Tibial artery (tissue), 4 donors: Measurements from ENCODE around the gene RPGR.
A peak's percentile ranks its signal among the peaks of the same experiment; 100 is the strongest.

Source experiments
- DNase-seq, 2 donors: peaks; one replicate each; pipeline ENCODE4 v3.0.0-alpha.2; 2019
- H3K27ac ChIP-seq, 2 donors: fragments of 200-600 bp; sonication (generic) in 1 of 2; 1 replicate in 1 of 2; 2 replicates in 1 of 2; pipeline ENCODE4 v1.5.1; 2018 to 2019; ENCODE audit warnings: mild to moderate bottlenecking in 1 of 2
- H3K27me3 ChIP-seq, 2 donors: fragments of 200-600 bp; sonication (generic) in 1 of 2; one replicate each; pipeline versions ENCODE4 v1.5.1 to v1.6.0; 2016 to 2019
- H3K36me3 ChIP-seq, 3 donors: fragments of 200-600 bp; sonication (generic) in 2 of 3; one replicate each; pipeline ENCODE4 v1.5.1; 2016 to 2019; ENCODE audit warnings: mild to moderate bottlenecking in 2 of 3
- H3K4me1 ChIP-seq, 4 donors: fragments of 200-600 bp; sonication (generic) in 2 of 4; 1 replicate in 3 of 4; 2 replicates in 1 of 4; pipeline ENCODE4 v1.5.1; 2016 to 2019
- H3K4me3 ChIP-seq, 2 donors: fragments of 200-600 bp; sonication (generic) in 1 of 2; 1 replicate in 1 of 2; 2 replicates in 1 of 2; pipeline ENCODE4 v1.5.1; 2018 to 2019; ENCODE audit warnings: mild to moderate bottlenecking in 2 of 2
- H3K9me3 ChIP-seq, 3 donors: fragments of 200-600 bp; sonication (generic) in 1 of 3; one replicate each; pipeline ENCODE4 v1.5.1; 2016 to 2019
- intact Hi-C: fragments of 100-400 bp; cut with DNase I; formaldehyde crosslinking; loops from one replicate; pipeline ENCODE4 v1.15.0; 2023; ENCODE audit warnings: low total_unique reads
- TF ChIP-seq, protein P1 (sequence below), 2 experiments: fragments of 200-600 bp in 1 of 2; fragments of 450-650 bp in 1 of 2; IDR thresholded peaks; one replicate each; pipeline ENCODE4 v1.5.1; 2017 to 2019; ENCODE audit warnings: antibody characterized with exemption in 2 of 2, mild to moderate bottlenecking in 1 of 2, moderate library complexity in 1 of 2

The RPGR gene

GRCh38 chrX:38327007-38327774 is at the start of gene RPGR:
TSS of gene RPGR (minus strand) at chrX:38327509. CDS start at chrX:38327367, 142 bp downstream.
- TF ChIP-seq, protein P1, sequence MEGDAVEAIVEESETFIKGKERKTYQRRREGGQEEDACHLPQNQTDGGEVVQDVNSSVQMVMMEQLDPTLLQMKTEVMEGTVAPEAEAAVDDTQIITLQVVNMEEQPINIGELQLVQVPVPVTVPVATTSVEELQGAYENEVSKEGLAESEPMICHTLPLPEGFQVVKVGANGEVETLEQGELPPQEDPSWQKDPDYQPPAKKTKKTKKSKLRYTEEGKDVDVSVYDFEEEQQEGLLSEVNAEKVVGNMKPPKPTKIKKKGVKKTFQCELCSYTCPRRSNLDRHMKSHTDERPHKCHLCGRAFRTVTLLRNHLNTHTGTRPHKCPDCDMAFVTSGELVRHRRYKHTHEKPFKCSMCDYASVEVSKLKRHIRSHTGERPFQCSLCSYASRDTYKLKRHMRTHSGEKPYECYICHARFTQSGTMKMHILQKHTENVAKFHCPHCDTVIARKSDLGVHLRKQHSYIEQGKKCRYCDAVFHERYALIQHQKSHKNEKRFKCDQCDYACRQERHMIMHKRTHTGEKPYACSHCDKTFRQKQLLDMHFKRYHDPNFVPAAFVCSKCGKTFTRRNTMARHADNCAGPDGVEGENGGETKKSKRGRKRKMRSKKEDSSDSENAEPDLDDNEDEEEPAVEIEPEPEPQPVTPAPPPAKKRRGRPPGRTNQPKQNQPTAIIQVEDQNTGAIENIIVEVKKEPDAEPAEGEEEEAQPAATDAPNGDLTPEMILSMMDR (IDR thresholded peaks at IDR 0.05), result peak; percentile 67 to 71
- Histone ChIP-seq H3K36me3 (no peaks in the 10 kb centered on the region), H3K4me3 (peak within 1 kb of the TSS; percentile 71 to 73), H3K27ac (peak within 1 kb of the TSS; percentile 89 to 90), H3K9me3 (no peaks in the 10 kb centered on the region), H3K4me1 (peaks cover 0 to 8% (median 0%) of the 10 kb centered on the region in 4 donors), H3K27me3 (no peaks in the 10 kb centered on the region)
- peak; percentile 94 to 96 for DNase-seq
- intact Hi-C loops, result no loop called here

GRCh38 chrX:38376747-38377146 is 49.4 kb upstream of the RPGR start:
- Histone ChIP-seq H3K4me1 (no peaks in the 10 kb centered on the region), H3K4me3 (no peak overlapping the region), H3K27ac (no peak overlapping the region), H3K9me3 (no peaks in the 10 kb centered on the region), H3K36me3 (no peaks in the 10 kb centered on the region), H3K27me3 (no peaks in the 10 kb centered on the region)
- TF ChIP-seq, protein P1 (IDR thresholded peaks at IDR 0.05), result no peak
- no peak for DNase-seq
- intact Hi-C loops, result no loop called here

DNA sequence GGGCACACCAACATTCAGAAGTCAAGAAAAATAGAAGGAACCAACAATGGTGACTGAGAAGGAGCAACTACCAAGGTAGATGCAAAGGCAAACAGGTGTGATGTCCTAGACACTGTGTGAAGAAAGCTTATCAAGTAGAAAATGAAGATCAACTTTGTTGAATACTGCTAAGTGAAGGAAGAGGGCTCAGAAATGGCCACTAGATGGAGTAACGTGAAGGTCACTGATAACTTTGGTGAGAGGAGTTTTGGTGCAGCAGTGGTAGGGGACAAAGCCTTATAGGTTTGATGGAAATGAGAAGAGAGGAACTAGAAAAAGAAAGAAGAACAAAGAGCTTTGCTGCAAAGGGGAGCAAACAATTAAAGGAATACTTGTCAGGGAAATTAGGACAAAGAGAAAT is 48.6 kb upstream of the RPGR start:
- H3K27me3 ChIP-seq, result no peaks in the 10 kb centered on the region
- H3K4me1 ChIP-seq, result no peaks in the 10 kb centered on the region
- DNase-seq, result no peak
- no peaks in the 10 kb centered on the region for H3K9me3 ChIP-seq
- H3K4me3 ChIP-seq, result no peak overlapping the region
- intact Hi-C loops, result no loop called here
- no peaks in the 10 kb centered on the region for H3K36me3 ChIP-seq
- TF ChIP-seq, protein P1 (IDR thresholded peaks at IDR 0.05), result no peak
- H3K27ac ChIP-seq, result no peak overlapping the region

DNA sequence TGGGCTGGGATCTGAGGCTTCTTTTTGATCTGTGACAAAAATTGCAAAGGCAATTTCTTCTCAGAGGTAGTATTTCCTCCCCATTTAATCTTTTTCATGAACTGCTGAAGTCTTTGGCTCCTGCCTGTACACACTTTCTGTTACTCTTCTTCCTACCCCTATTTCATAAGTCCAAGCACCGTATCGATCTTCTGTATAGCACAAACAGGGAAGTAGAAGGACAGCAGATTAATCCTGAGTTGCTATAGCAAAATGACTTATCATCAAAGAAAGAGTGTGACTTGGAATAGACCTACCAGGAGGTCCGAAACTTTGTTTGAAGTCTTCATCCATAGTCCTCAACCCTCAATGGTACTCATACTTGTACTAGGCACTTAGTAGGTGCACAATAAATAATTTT is 47.1 kb upstream of the RPGR start:
- Histone ChIP-seq H3K4me3 (no peak overlapping the region), H3K27ac (no peak overlapping the region), H3K9me3 (no peaks in the 10 kb centered on the region), H3K36me3 (no peaks in the 10 kb centered on the region), H3K4me1 (no peaks in the 10 kb centered on the region), H3K27me3 (no peaks in the 10 kb centered on the region)
- no peak for DNase-seq
- intact Hi-C loops, result no loop called here
- TF ChIP-seq, protein P1 (IDR thresholded peaks at IDR 0.05), result no peak

- no peak overlapping the region for H3K27ac ChIP-seq
- no peaks in the 10 kb centered on the region for H3K4me1 ChIP-seq
- no peaks in the 10 kb centered on the region for H3K27me3 ChIP-seq
- H3K36me3 ChIP-seq, result no peaks in the 10 kb centered on the region
- no peak overlapping the region for H3K4me3 ChIP-seq
- intact Hi-C loops, result no loop called here
- TF ChIP-seq, protein P1 (IDR thresholded peaks at IDR 0.05), result no peak
- DNase-seq, result no peak
- H3K9me3 ChIP-seq, result no peaks in the 10 kb centered on the region
Measured at GRCh38 chrX:38371641-38372040, 44.3 kb upstream of the RPGR start.
